Epithelial cell of proximal tubule (primary cell): ENCODE data around the gene SIMC1. TPM values are rescaled to one million over a fixed set of nuclear protein-coding genes. Genes with fewer than 3 reads are reported as not detected.

ENCODE experiments used
- DNase-seq: peaks from one replicate; pipeline ENCODE4 v3.0.0-alpha.2; 2011; ENCODE audit warnings: low read depth
- H3K4me3 ChIP-seq: 2 replicates; pipeline ENCODE4 v1.5.1; 2011; ENCODE audit warnings: low read depth, mild to moderate bottlenecking, low read length
- total RNA-seq: library from RNA; depleted of rRNA; stranded (reverse); fragments of >200 nt; gene quantifications from 2 replicates; pipeline ENCODE4 v1.2.3, GENCODE V29; 2015
- TF ChIP-seq, protein P1 (sequence below): conservative IDR thresholded peaks from 2 replicates; pipeline ENCODE4 v1.5.1; 2012; ENCODE audit warnings: low read depth, mild to moderate bottlenecking, low read length

Gene SIMC1
- total RNA-seq, 1 donor from 2014 or later = 12.2 TPM

GRCh38 chr5:176394881-176395675, 156.9 kb downstream of the SIMC1 start:
- no peak for DNase-seq
- TF ChIP-seq, protein P1, sequence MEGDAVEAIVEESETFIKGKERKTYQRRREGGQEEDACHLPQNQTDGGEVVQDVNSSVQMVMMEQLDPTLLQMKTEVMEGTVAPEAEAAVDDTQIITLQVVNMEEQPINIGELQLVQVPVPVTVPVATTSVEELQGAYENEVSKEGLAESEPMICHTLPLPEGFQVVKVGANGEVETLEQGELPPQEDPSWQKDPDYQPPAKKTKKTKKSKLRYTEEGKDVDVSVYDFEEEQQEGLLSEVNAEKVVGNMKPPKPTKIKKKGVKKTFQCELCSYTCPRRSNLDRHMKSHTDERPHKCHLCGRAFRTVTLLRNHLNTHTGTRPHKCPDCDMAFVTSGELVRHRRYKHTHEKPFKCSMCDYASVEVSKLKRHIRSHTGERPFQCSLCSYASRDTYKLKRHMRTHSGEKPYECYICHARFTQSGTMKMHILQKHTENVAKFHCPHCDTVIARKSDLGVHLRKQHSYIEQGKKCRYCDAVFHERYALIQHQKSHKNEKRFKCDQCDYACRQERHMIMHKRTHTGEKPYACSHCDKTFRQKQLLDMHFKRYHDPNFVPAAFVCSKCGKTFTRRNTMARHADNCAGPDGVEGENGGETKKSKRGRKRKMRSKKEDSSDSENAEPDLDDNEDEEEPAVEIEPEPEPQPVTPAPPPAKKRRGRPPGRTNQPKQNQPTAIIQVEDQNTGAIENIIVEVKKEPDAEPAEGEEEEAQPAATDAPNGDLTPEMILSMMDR = no peak
- H3K4me3 ChIP-seq = no peak overlapping the region

Other genes starting within 250 kb of the SIMC1 start
- 88.1 and 90.1 TPM in 2 replicates for gene KIAA1191, start 123.3 kb downstream of the SIMC1 start, total RNA-seq
- 2.9 and 3.4 TPM in 2 replicates for gene ARL10, start 127.1 kb downstream of the SIMC1 start, total RNA-seq
- gene NOP16, start 150.2 kb downstream of the SIMC1 start, total RNA-seq = 23.5 and 42.7 TPM in 2 replicates
- gene HIGD2A, start 150.3 kb downstream of the SIMC1 start, total RNA-seq = 118 and 123 TPM in 2 replicates
- gene CLTB, start 178.1 kb downstream of the SIMC1 start, total RNA-seq = 149 and 152 TPM in 2 replicates
- 32.9 and 35.7 TPM in 2 replicates for gene FAF2, start 210.0 kb downstream of the SIMC1 start, total RNA-seq